Tibial artery (tissue), 4 donors: ENCODE results near the gene COL1A2.

Experiments used
- DNase-seq, 2 donors: peaks; one replicate each; pipeline ENCODE4 v3.0.0-alpha.2; 2019
- H3K27ac ChIP-seq, 2 donors: fragments of 200-600 bp; sonication (generic) in 1 of 2; 1 replicate in 1 of 2; 2 replicates in 1 of 2; pipeline ENCODE4 v1.5.1; 2018 to 2019; ENCODE audit warnings: mild to moderate bottlenecking in 1 of 2
- H3K27me3 ChIP-seq, 2 donors: fragments of 200-600 bp; sonication (generic) in 1 of 2; one replicate each; pipeline versions ENCODE4 v1.5.1 to v1.6.0; 2016 to 2019
- H3K36me3 ChIP-seq, 3 donors: fragments of 200-600 bp; sonication (generic) in 2 of 3; one replicate each; pipeline ENCODE4 v1.5.1; 2016 to 2019; ENCODE audit warnings: mild to moderate bottlenecking in 2 of 3
- H3K4me1 ChIP-seq, 4 donors: fragments of 200-600 bp; sonication (generic) in 2 of 4; 1 replicate in 3 of 4; 2 replicates in 1 of 4; pipeline ENCODE4 v1.5.1; 2016 to 2019
- H3K4me3 ChIP-seq, 2 donors: fragments of 200-600 bp; sonication (generic) in 1 of 2; 1 replicate in 1 of 2; 2 replicates in 1 of 2; pipeline ENCODE4 v1.5.1; 2018 to 2019; ENCODE audit warnings: mild to moderate bottlenecking in 2 of 2
- H3K9me3 ChIP-seq, 3 donors: fragments of 200-600 bp; sonication (generic) in 1 of 3; one replicate each; pipeline ENCODE4 v1.5.1; 2016 to 2019
- intact Hi-C: fragments of 100-400 bp; cut with DNase I; formaldehyde crosslinking; loops from one replicate; pipeline ENCODE4 v1.15.0; 2023; ENCODE audit warnings: low total_unique reads
- TF ChIP-seq, protein P1 (sequence below), 2 experiments: fragments of 200-600 bp in 1 of 2; fragments of 450-650 bp in 1 of 2; IDR thresholded peaks; one replicate each; pipeline ENCODE4 v1.5.1; 2017 to 2019; ENCODE audit warnings: antibody characterized with exemption in 2 of 2, mild to moderate bottlenecking in 1 of 2, moderate library complexity in 1 of 2

Gene COL1A2

GRCh38 chr7:94458041-94458440 is 63.3 kb downstream of the COL1A2 start:
- TF ChIP-seq, protein P1, sequence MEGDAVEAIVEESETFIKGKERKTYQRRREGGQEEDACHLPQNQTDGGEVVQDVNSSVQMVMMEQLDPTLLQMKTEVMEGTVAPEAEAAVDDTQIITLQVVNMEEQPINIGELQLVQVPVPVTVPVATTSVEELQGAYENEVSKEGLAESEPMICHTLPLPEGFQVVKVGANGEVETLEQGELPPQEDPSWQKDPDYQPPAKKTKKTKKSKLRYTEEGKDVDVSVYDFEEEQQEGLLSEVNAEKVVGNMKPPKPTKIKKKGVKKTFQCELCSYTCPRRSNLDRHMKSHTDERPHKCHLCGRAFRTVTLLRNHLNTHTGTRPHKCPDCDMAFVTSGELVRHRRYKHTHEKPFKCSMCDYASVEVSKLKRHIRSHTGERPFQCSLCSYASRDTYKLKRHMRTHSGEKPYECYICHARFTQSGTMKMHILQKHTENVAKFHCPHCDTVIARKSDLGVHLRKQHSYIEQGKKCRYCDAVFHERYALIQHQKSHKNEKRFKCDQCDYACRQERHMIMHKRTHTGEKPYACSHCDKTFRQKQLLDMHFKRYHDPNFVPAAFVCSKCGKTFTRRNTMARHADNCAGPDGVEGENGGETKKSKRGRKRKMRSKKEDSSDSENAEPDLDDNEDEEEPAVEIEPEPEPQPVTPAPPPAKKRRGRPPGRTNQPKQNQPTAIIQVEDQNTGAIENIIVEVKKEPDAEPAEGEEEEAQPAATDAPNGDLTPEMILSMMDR (IDR thresholded peaks at IDR 0.05) = no peak
- Histone ChIP-seq H3K4me1 (no peaks in the 10 kb centered on the region), H3K36me3 (no peaks in the 10 kb centered on the region), H3K27me3 (no peaks in the 10 kb centered on the region), H3K9me3 (no peaks in the 10 kb centered on the region), H3K27ac (no peak overlapping the region), H3K4me3 (no peak overlapping the region)
- DNase-seq = no peak
- intact Hi-C loops = no loop called here

- intact Hi-C loops = no loop called here
- H3K27ac ChIP-seq = no peak overlapping the region
- H3K27me3 ChIP-seq = no peaks in the 10 kb centered on the region
- DNase-seq = no peak
- H3K9me3 ChIP-seq = no peaks in the 10 kb centered on the region
- H3K4me3 ChIP-seq = no peak overlapping the region
- TF ChIP-seq, protein P1 (IDR thresholded peaks at IDR 0.05) = no peak
- no peaks in the 10 kb centered on the region for H3K4me1 ChIP-seq
- no peaks in the 10 kb centered on the region for H3K36me3 ChIP-seq
Measured at GRCh38 chr7:94466516-94466915, 71.8 kb downstream of the COL1A2 start.

DNA sequence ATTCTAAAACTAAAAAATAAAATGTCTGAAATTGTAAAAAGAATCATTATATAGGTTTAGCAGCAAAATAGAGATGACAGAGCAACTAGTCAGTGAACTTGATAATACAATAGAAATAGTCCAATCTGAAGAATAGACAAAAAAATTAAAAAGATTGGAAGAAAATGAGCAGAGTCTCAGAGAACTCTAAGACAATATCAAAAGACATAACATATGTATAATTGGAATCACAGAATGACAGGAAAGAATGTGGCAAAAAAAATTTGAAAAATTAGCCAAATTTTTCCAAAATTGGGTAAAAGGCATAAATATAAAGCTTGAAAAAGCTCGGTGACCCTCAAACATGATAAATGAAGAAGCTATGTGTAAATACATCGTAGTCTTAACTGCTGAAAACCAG is 76.9 kb downstream of the COL1A2 start:
- H3K9me3 ChIP-seq = no peaks in the 10 kb centered on the region
- no peak overlapping the region for H3K4me3 ChIP-seq
- intact Hi-C loops = no loop called here
- H3K4me1 ChIP-seq = no peaks in the 10 kb centered on the region
- TF ChIP-seq, protein P1 (IDR thresholded peaks at IDR 0.05) = no peak
- H3K36me3 ChIP-seq = no peaks in the 10 kb centered on the region
- no peak for DNase-seq
- no peaks in the 10 kb centered on the region for H3K27me3 ChIP-seq
- H3K27ac ChIP-seq = no peak overlapping the region

- Histone ChIP-seq H3K9me3 (no peaks in the 10 kb centered on the region), H3K4me1 (no peaks in the 10 kb centered on the region), H3K36me3 (no peaks in the 10 kb centered on the region), H3K4me3 (no peak overlapping the region), H3K27me3 (no peaks in the 10 kb centered on the region), H3K27ac (no peak overlapping the region)
- no peak for DNase-seq
- TF ChIP-seq, protein P1 (IDR thresholded peaks at IDR 0.05) = no peak
- intact Hi-C loops = no loop called here
Measured at GRCh38 chr7:94472608-94473007, 77.9 kb downstream of the COL1A2 start.

GRCh38 chr7:94476251-94476840 is 81.7 kb downstream of the COL1A2 start:
- intact Hi-C loops = no loop called here
- TF ChIP-seq, protein P1 (IDR thresholded peaks at IDR 0.05) = no peak

DNA sequence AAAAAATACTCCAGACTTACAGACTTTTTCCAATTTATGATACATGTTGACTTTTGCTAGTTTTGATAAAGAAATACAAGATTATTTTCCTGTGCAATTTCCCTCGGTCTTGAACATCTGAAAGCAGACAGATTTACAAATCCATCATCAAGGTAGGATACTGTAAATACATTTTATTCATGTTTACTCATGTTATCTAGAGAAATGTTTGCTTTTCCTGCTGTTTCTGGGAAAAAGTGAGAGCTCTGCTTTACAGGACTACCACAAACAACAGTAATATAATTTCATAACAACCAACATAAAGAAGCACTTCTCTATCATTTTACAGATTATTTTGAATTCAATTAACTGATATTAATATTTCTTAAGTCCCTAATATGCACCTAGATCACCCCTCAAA is 83.2 kb downstream of the COL1A2 start:
- DNase-seq = no peak
- intact Hi-C loops = no loop called here
- TF ChIP-seq, protein P1 (IDR thresholded peaks at IDR 0.05) = no peak

More at GRCh38 chr7:94476251-94476840, 81.7 kb downstream of the COL1A2 start:
- Histone ChIP-seq H3K4me1 (no peaks in the 10 kb centered on the region), H3K36me3 (no peaks in the 10 kb centered on the region), H3K9me3 (no peaks in the 10 kb centered on the region), H3K27me3 (no peaks in the 10 kb centered on the region), H3K27ac (no peak overlapping the region), H3K4me3 (no peak overlapping the region)
- no peak for DNase-seq

More for the DNA sequence above, 83.2 kb downstream of the COL1A2 start:
- Histone ChIP-seq H3K36me3 (no peaks in the 10 kb centered on the region), H3K27ac (no peak overlapping the region), H3K27me3 (no peaks in the 10 kb centered on the region), H3K9me3 (no peaks in the 10 kb centered on the region), H3K4me1 (no peaks in the 10 kb centered on the region), H3K4me3 (no peak overlapping the region)
